GM12872 (cell line): ENCODE results near the gene WBP2NL.

Experiments
- TF ChIP-seq, protein P1 (sequence below): IDR thresholded peaks from 3 replicates; pipeline ENCODE4 v1.5.1; 2011; ENCODE audit warnings: low read depth, mild to moderate bottlenecking, low read length, moderate library complexity; ENCODE audit not compliant: insufficient read depth

The WBP2NL gene

GRCh38 chr22:42021571-42021970 lies 23.0 kb downstream of the WBP2NL start:
- TF ChIP-seq, protein P1, sequence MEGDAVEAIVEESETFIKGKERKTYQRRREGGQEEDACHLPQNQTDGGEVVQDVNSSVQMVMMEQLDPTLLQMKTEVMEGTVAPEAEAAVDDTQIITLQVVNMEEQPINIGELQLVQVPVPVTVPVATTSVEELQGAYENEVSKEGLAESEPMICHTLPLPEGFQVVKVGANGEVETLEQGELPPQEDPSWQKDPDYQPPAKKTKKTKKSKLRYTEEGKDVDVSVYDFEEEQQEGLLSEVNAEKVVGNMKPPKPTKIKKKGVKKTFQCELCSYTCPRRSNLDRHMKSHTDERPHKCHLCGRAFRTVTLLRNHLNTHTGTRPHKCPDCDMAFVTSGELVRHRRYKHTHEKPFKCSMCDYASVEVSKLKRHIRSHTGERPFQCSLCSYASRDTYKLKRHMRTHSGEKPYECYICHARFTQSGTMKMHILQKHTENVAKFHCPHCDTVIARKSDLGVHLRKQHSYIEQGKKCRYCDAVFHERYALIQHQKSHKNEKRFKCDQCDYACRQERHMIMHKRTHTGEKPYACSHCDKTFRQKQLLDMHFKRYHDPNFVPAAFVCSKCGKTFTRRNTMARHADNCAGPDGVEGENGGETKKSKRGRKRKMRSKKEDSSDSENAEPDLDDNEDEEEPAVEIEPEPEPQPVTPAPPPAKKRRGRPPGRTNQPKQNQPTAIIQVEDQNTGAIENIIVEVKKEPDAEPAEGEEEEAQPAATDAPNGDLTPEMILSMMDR = no peak

- TF ChIP-seq, protein P1 = no peak
These were observed 23.7 kb downstream of the WBP2NL start for GRCh38 chr22:42022162-42022847.

DNA sequence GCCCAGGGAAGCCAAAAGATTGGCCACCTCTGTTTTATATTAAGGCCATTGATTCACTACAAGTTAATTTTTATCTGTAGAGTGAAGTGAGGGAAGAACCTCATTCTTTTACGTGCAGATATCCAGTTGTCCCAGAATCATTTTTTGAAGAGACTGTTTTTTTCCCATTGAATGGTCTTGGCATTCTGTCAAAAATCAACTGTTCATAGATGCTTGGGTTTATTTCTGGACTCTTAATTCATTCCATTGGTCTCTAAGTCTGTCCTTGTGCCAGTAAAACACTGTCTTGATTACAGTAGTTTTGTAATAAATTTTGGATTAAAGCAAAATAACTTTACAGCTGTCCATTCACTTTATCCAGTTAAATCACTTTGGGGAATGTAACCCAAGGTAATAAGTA lies 26.8 kb downstream of the WBP2NL start:
- TF ChIP-seq, protein P1 = no peak

DNA sequence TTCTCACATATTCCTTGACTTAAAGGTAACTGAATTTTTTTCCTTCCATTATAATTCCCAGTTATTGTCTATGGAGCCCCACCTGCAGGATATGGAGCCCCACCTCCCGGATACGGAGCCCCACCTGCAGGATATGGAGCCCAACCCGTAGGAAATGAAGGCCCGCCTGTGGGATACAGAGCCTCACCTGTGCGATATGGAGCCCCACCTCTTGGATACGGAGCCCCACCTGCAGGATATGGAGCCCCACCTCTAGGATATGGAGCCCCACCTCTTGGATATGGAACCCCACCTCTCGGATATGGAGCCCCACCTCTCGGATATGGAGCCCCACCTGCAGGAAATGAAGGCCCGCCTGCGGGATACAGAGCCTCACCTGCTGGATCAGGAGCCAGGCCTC lies 28.1 kb downstream of the WBP2NL start:
- TF ChIP-seq, protein P1 = no peak

GRCh38 chr22:42033263-42034181 lies 34.9 kb downstream of the WBP2NL start:
- TF ChIP-seq, protein P1 = no peak

DNA sequence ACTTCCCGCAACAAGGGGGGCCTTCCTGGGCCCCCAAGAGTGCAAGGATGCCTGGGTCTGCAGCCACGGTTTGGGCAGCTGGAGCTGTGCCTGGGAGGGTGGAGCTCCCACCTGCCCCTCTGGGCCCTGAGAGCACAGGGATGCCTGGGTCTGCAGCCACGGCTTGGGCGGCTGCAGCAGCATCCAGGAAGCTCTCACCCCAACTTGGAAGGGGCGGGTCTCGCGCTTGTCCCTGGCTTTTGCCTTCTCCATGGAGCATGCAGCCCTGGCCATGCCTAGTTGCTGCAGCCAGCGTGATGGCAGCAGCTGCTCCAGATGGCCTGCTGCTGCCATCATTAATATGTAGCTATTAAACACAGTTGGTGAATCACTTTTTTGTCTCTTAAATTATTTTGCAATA lies 36.7 kb downstream of the WBP2NL start:
- TF ChIP-seq, protein P1 = no peak

GRCh38 chr22:42039271-42039670 lies 40.7 kb downstream of the WBP2NL start:
- TF ChIP-seq, protein P1 = no peak
